HG02884 (cell line): ENCODE measurements around the gene BCL2L1.
A peak's percentile ranks its signal among the peaks of the same experiment; 100 is the strongest.
"Not testable (repeated sequence)": the region's sequence is repeated elsewhere in the genome, so short reads cannot be mapped to it uniquely, and the experiment has no call there.

ENCODE experiments used
- ATAC-seq: cut with Tn5 transposase; IDR thresholded peaks from one replicate; pipeline ENCODE4 v1.9.1; 2021; ENCODE audit warnings: mild to moderate bottlenecking, moderate library complexity; ENCODE audit not compliant: unreplicated experiment

Gene BCL2L1

GRCh38 chr20:31722257-31723068 is at the start of gene BCL2L1:
TSS of gene BCL2L1 (minus strand) at chr20:31722868. CDS start at chr20:31722218, 650 bp downstream.
- peak; percentile 13 for ATAC-seq

GRCh38 chr20:31770243-31770642 is 47.6 kb upstream of the BCL2L1 start:
- no peak for ATAC-seq

- no peak for ATAC-seq
These were observed 47.0 kb upstream of the BCL2L1 start for GRCh38 chr20:31769681-31770080.

GRCh38 chr20:31767805-31768204 is 45.1 kb upstream of the BCL2L1 start:
- no peak for ATAC-seq

- no peak for ATAC-seq
These were observed 42.1 kb upstream of the BCL2L1 start for GRCh38 chr20:31764641-31765305.

- ATAC-seq: no peak
These were observed 38.0 kb upstream of the BCL2L1 start for GRCh38 chr20:31760519-31761240.

- ATAC-seq: no peak
These were observed 37.3 kb upstream of the BCL2L1 start for GRCh38 chr20:31759836-31760518.

- ATAC-seq: no peak
These were observed 36.3 kb upstream of the BCL2L1 start for GRCh38 chr20:31758991-31759390.

GRCh38 chr20:31758521-31758920 is 35.9 kb upstream of the BCL2L1 start:
- ATAC-seq: no peak

- no peak for ATAC-seq
These were observed 34.6 kb upstream of the BCL2L1 start for GRCh38 chr20:31757254-31757653.

GRCh38 chr20:31751126-31751525 is 28.5 kb upstream of the BCL2L1 start:
- no peak for ATAC-seq

- ATAC-seq: no peak
These were observed 26.6 kb upstream of the BCL2L1 start for GRCh38 chr20:31749223-31749622.

GRCh38 chr20:31747640-31748039 is 25.0 kb upstream of the BCL2L1 start:
- no peak for ATAC-seq

GRCh38 chr20:31747028-31747427 is 24.4 kb upstream of the BCL2L1 start:
- ATAC-seq: not testable (repeated sequence)

GRCh38 chr20:31746068-31746878 is 23.6 kb upstream of the BCL2L1 start:
- ATAC-seq: peak; percentile 43

- no peak for ATAC-seq
These were observed 18.1 kb upstream of the BCL2L1 start for GRCh38 chr20:31740656-31741323.

- no peak for ATAC-seq
These were observed 17.5 kb upstream of the BCL2L1 start for GRCh38 chr20:31740208-31740607.

- ATAC-seq: no peak
These were observed 16.9 kb upstream of the BCL2L1 start for GRCh38 chr20:31739550-31739977.

- ATAC-seq: peak; percentile 96
These were observed 16.3 kb upstream of the BCL2L1 start, which contains the start of gene TPX2 for GRCh38 chr20:31738729-31739549. TSS of gene TPX2 (plus strand) at chr20:31739290. CDS start at chr20:31757477, 18,187 bp downstream.
